ENCODE measurements around the gene EML3. TPM values are rescaled to one million over a fixed set of nuclear protein-coding genes. Genes with fewer than 3 reads are reported as not detected.
"Not testable (repeated sequence)": the region's sequence is repeated elsewhere in the genome, so short reads cannot be mapped to it uniquely, and the experiment has no call there.

The EML3 gene
- total and polyA plus RNA-seq, 12 donors: 7.7 to 50.4 (median 16.2) TPM

DNA sequence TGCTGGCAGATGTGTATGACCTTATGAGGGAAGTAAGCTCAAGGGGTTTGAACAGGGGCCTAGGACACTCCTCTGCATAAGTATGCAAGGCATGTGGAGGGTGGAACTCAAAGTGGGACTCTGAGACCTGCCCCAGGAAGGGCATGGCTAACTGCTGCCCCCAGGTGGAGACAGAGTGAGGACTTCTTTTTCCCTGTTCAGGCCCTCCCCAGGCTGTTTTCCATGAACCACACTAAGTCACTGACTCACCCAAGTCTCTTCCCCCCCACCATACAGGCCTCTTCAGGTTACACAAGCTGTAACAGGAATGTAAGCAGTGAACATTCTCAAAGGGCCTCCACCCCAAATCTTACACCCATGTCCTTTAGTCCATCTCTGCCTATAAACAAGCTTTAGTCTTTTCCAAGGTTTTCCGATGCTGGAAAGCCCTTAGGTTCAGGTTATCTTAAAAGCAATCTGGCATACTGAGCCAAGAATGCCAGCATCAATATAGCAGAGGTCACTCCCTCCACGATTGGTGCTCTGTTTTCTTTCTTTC, 51.9 kb downstream of the EML3 start:
- Histone ChIP-seq H3K4me1 (peaks cover 22 to 52% (median 38%) of the 10 kb centered on the region in 9 donors), H3K27ac (peak overlapping the region; percentile 44 to 81 (median 72)), H3K27me3 (no peaks in the 10 kb centered on the region), H3K9me3 (no peaks in the 10 kb centered on the region), H3K36me3 (peaks cover 0 to 82% (median 40%) of the 10 kb centered on the region in 9 donors), H3K4me3 (no peak overlapping the region)
- peak; percentile 79 to 91 for DNase-seq
- ATAC-seq: peak; percentile 67 to 89 (median 86)
- 32% methylated on average over 2 of the region's 2 CpGs for whole genome bisulfite sequencing, 2 donors
- intact Hi-C loops (cut with DNase I): loop anchor here in 7 of 10 donors (1.0 to 10.0 kb wide), 9 partner anchors 18 to 166 kb away; no protein-coding TSS in a partner anchor
- TF ChIP-seq, protein P1, sequence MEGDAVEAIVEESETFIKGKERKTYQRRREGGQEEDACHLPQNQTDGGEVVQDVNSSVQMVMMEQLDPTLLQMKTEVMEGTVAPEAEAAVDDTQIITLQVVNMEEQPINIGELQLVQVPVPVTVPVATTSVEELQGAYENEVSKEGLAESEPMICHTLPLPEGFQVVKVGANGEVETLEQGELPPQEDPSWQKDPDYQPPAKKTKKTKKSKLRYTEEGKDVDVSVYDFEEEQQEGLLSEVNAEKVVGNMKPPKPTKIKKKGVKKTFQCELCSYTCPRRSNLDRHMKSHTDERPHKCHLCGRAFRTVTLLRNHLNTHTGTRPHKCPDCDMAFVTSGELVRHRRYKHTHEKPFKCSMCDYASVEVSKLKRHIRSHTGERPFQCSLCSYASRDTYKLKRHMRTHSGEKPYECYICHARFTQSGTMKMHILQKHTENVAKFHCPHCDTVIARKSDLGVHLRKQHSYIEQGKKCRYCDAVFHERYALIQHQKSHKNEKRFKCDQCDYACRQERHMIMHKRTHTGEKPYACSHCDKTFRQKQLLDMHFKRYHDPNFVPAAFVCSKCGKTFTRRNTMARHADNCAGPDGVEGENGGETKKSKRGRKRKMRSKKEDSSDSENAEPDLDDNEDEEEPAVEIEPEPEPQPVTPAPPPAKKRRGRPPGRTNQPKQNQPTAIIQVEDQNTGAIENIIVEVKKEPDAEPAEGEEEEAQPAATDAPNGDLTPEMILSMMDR (IDR thresholded peaks at IDR 0.05): peak; percentile 78 to 89 (median 83)

DNA sequence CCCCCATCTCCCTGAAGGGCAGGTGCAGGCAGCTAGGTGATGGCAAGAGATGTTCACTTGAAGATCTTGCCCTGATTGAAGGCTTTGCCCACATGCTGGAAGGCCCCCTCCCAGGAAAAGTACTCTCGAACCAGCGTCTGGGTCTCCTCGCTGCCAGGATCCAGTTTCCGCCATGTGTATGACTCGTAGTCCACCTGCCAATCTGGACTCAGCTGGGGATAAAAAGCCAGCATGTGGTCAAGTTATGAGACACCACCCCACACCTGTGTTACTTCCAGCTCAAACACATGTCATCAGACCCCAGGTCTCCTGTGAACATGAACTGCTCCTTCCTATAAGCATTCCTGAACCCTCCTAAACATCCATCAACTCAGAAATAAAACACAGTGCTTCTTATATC, 52.9 kb downstream of the EML3 start:
- Histone ChIP-seq H3K36me3 (peaks cover 0 to 72% (median 38%) of the 10 kb centered on the region in 9 donors), H3K4me1 (peaks cover 22 to 62% (median 48%) of the 10 kb centered on the region in 9 donors), H3K27ac (peak overlapping the region in 9 of 10 donors; percentile 44 to 81 (median 72))
- not testable (repeated sequence) for ATAC-seq, H3K4me3 ChIP-seq, H3K9me3 ChIP-seq, H3K27me3 ChIP-seq, DNase-seq
- intact Hi-C loops (cut with DNase I): loop anchor here in 8 of 10 donors (1.0 to 10.0 kb wide), 9 partner anchors 17 to 165 kb away; no protein-coding TSS in a partner anchor
- WGBS, 2 donors: 78 to 83% methylated on average over 5 of the region's 5 CpGs

DNA sequence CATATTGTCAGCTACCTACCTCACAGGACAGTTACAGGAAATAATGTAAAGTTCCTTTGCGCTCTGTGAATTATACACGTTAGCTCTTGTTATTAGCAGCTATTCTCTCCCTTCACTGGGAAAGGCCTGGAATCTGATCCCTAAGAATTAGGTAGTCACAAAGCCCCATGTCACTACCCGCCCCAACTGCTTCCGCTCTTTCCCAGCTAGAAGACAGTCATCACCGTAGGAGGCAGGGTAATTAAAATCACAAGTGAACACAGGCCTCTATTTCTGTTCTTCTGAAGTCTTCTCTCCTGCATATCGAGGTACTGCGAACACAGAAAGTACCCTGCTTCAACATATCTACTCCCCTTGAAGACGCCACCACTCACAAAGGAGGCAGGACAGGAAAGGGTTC, 53.4 kb downstream of the EML3 start:
- peaks cover 0 to 68% (median 38%) of the 10 kb centered on the region in 9 donors for H3K36me3 ChIP-seq
- peaks cover 24 to 66% (median 53%) of the 10 kb centered on the region in 9 donors for H3K4me1 ChIP-seq
- DNase-seq (no peak), ATAC-seq (no peak)
- 84 to 85% methylated on average over 8 of the region's 8 CpGs for WGBS, 2 donors
- H3K27me3 ChIP-seq: no peaks in the 10 kb centered on the region
- H3K9me3 ChIP-seq: no peaks in the 10 kb centered on the region
- intact Hi-C loops (cut with DNase I): loop anchor here in 1 of 10 donors (5.0 kb wide), 1 partner anchor 62 kb away; no protein-coding TSS in a partner anchor
- TF ChIP-seq, protein P1 (IDR thresholded peaks at IDR 0.05): no peak
- H3K4me3 ChIP-seq: no peak overlapping the region
- peak overlapping the region in 5 of 10 donors; percentile 44 to 76 (median 73) for H3K27ac ChIP-seq

DNA sequence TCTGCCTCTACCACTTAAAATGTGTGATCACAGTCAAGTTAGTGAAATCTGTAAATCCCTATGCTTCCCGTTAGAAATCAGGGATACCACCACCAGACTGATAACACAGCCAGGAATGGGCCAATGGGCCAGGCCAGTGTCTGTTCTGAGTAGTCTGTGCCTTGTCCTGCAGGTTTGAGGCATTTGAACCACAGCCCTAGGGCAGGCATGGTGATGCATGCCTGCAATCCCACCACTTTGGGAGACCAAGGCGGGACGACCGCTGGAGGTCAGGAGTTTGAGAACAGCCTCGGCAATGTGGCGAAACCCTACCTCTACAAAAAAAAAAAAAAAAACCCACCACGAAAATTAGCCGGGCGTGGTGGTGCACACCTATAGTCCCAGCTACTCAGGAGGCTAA, 53.9 kb downstream of the EML3 start:
- WGBS, 2 donors: 90 to 91% methylated on average over 9 of the region's 9 CpGs
- H3K27me3 ChIP-seq: no peaks in the 10 kb centered on the region
- H3K4me1 ChIP-seq: peaks cover 27 to 72% (median 58%) of the 10 kb centered on the region in 9 donors
- no peak for DNase-seq
- H3K9me3 ChIP-seq: no peaks in the 10 kb centered on the region
- H3K4me3 ChIP-seq: no peak overlapping the region
- TF ChIP-seq, protein P1 (IDR thresholded peaks at IDR 0.05): no peak
- no peak for ATAC-seq
- H3K27ac ChIP-seq: peak overlapping the region in 3 of 10 donors; percentile 73 to 92 (median 75)
- intact Hi-C loops (cut with DNase I): loop anchor here in 1 of 10 donors (5.0 kb wide), 1 partner anchor 61 kb away; no protein-coding TSS in a partner anchor
- peaks cover 0 to 63% (median 38%) of the 10 kb centered on the region in 9 donors for H3K36me3 ChIP-seq
